A549 (cell line): ENCODE measurements around the gene MAP1LC3A. TPM values are rescaled to one million over a fixed set of nuclear protein-coding genes. Genes with fewer than 3 reads are reported as not detected.

Source experiments
- ATAC-seq, 2 experiments: fragments of 200-7000 bp in 1 of 2; fragments of >200 bp in 1 of 2; cut with Nextera tagmentation in 1 of 2; cut with Tn5 transposase in 1 of 2; 3 replicates each; pipeline versions ENCODE4 v1.8.0 to v1.9.1; 2018 to 2020; ENCODE audit warnings: mild to moderate bottlenecking in 1 of 2, moderate library complexity in 1 of 2
- CTCF ChIA-PET: fragments of 300-600 bp; sonication (Branson Sonifier 250); formaldehyde crosslinking; extraction: SDS; loops from one replicate; lab custom pipeline; 2021; ENCODE audit warnings: antibody characterized with exemption, inconsistent platforms; lab: Yijun Ruan, JAX
- POLR2A ChIA-PET: fragments of 350-600 bp; formaldehyde crosslinking; extraction: SDS; loops from one replicate; lab custom pipeline; 2021; ENCODE audit warnings: antibody characterized with exemption, inconsistent platforms; lab: Yijun Ruan, JAX
- DNase-seq, 2 experiments: peaks; one replicate each; pipeline versions ENCODE4 v3.0.0 to v3.0.0-alpha.2; 2011 to 2016; ENCODE audit warnings: low read depth in 1 of 2, low spot score in 1 of 2
- FAIRE-seq: peaks from 2 replicates; lab custom pipeline; 2011; peaks lifted over from hg19 to GRCh38; lab: Jason Lieb, UNC
- H3K27ac ChIP-seq, 2 experiments: fragments of >200 bp; sonication (Bioruptor Twin); formaldehyde crosslinking; 3 replicates each; pipeline ENCODE4 v1.5.1; 2016 to 2017
- H3K4me1 ChIP-seq: fragments of >200 bp; sonication (Bioruptor Twin); formaldehyde crosslinking; 3 replicates; pipeline ENCODE4 v1.6.1; 2016
- H3K4me2 ChIP-seq: fragments of >200 bp; sonication (Bioruptor Twin); formaldehyde crosslinking; 3 replicates; pipeline ENCODE4 v1.6.1; 2016
- H3K4me3 ChIP-seq: fragments of >200 bp; sonication (Bioruptor Twin); formaldehyde crosslinking; 3 replicates; pipeline ENCODE4 v1.5.1; 2016
- H3K9me3 ChIP-seq: fragments of >200 bp; sonication (Bioruptor Twin); formaldehyde crosslinking; 3 replicates; pipeline ENCODE4 v1.6.1; 2016
- BHLHE40 ChIP-seq: IDR thresholded peaks from 2 replicates; pipeline ENCODE4 v1.6.1; 2012; ENCODE audit warnings: low read depth, low read length, inconsistent platforms
- EHF ChIP-seq: fragments of 250-450 bp; sonication (Bioruptor Pico); IDR thresholded peaks from 2 replicates; pipeline ENCODE4 v1.5.0; 2020; ENCODE audit warnings: mild to moderate bottlenecking
- ELK1 ChIP-seq: fragments of 150-350 bp; IDR thresholded peaks from 2 replicates; pipeline ENCODE4 v1.6.1; 2014; ENCODE audit warnings: low read depth, mild to moderate bottlenecking, low read length
- EP300 ChIP-seq, 2 experiments: fragments of >200 bp; sonication (Bioruptor Twin); formaldehyde crosslinking; IDR thresholded peaks; 2 replicates in 1 of 2; 3 replicates in 1 of 2; pipeline ENCODE4 v1.6.1; 2016 to 2017
- FOSL2 ChIP-seq, 2 experiments: fragments of 450-650 bp in 1 of 2; fragments of >200 bp in 1 of 2; sonication (Bioruptor Twin) in 1 of 2; formaldehyde crosslinking; IDR thresholded peaks; 2 replicates each; pipeline versions ENCODE4 v1.5.0 to v1.6.1; 2016 to 2020; ENCODE audit warnings: mild to moderate bottlenecking in 1 of 2, moderate library complexity in 1 of 2
- FOXS1 ChIP-seq: fragments of 250-450 bp; sonication (Bioruptor Pico); IDR thresholded peaks from 2 replicates; pipeline ENCODE4 v1.5.0; 2020; ENCODE audit warnings: mild to moderate bottlenecking, moderate library complexity
- GATA3 ChIP-seq: IDR thresholded peaks from 2 replicates; pipeline ENCODE4 v1.6.1; 2012; ENCODE audit warnings: borderline replicate concordance
- HDAC2 ChIP-seq: fragments of 200-600 bp; sonication (generic); IDR thresholded peaks from 2 replicates; pipeline ENCODE4 v1.6.1; 2016
- HES2 ChIP-seq: fragments of >200 bp; sonication (Bioruptor Twin); formaldehyde crosslinking; IDR thresholded peaks from 2 replicates; pipeline ENCODE4 v1.6.1; 2016
- HOXA7 ChIP-seq: fragments of 250-450 bp; sonication (Bioruptor Pico); IDR thresholded peaks from 2 replicates; pipeline ENCODE4 v1.5.0; 2020; ENCODE audit warnings: mild to moderate bottlenecking, moderate library complexity
- KDM5A ChIP-seq: fragments of 200-600 bp; sonication (generic); IDR thresholded peaks from 2 replicates; pipeline ENCODE4 v1.6.1; 2016; ENCODE audit warnings: antibody characterized with exemption, mild to moderate bottlenecking
- NPAS2 ChIP-seq: fragments of 250-450 bp; sonication (Bioruptor Pico); IDR thresholded peaks from 2 replicates; pipeline ENCODE4 v1.8.0; 2022; ENCODE audit warnings: mild to moderate bottlenecking, moderate library complexity, borderline replicate concordance
- NR3C1 ChIP-seq: fragments of >200 bp; sonication (Bioruptor Twin); formaldehyde crosslinking; IDR thresholded peaks from 3 replicates; pipeline ENCODE4 v1.6.1; 2017
- PHF8 ChIP-seq: fragments of 200-600 bp; sonication (generic); IDR thresholded peaks from 2 replicates; pipeline ENCODE4 v1.6.1; 2016; ENCODE audit warnings: low read depth, mild to moderate bottlenecking, antibody characterized with exemption, moderate library complexity, borderline replicate concordance
- POLR2A ChIP-seq: IDR thresholded peaks from 2 replicates; pipeline ENCODE4 v1.6.1; 2012; ENCODE audit warnings: mild to moderate bottlenecking, low read length
- RCOR1 ChIP-seq: fragments of 150-350 bp; IDR thresholded peaks from 2 replicates; pipeline ENCODE4 v1.6.1; 2014; ENCODE audit warnings: antibody characterized with exemption, low read length, low read depth
- SMC3 ChIP-seq: fragments of >200 bp; sonication (Bioruptor Twin); formaldehyde crosslinking; IDR thresholded peaks from 3 replicates; pipeline ENCODE4 v1.6.1; 2018; ENCODE audit warnings: inconsistent platforms
- TP53 ChIP-seq: fragments of 250-450 bp; sonication (Bioruptor Pico); IDR thresholded peaks from 2 replicates; pipeline ENCODE4 v1.5.0; 2021; ENCODE audit warnings: mild to moderate bottlenecking, moderate library complexity
- USF2 ChIP-seq: fragments of 450-650 bp; IDR thresholded peaks from 2 replicates; pipeline ENCODE4 v1.6.1; 2014; ENCODE audit warnings: antibody characterized with exemption
- WGBS: methylation state at CpG from one replicate; pipeline ENCODE4 v1.1.6; 2017; ENCODE audit errors: missing lambda C conversion rate; 5-methylcytosine and 5-hydroxymethylcytosine counted together
- polyA plus RNA-seq, 4 experiments: library from polyadenylated mRNA; depleted of rRNA in 3 of 4; stranded (reverse); fragments of >200 nt; fragmentation: RNase III in 1 of 4; extraction: RNeasy Plus Mini Kit Qiagen cat#74134 plus additional on column Dnase treatment in 1 of 4; gene quantifications; 2 replicates in 3 of 4; 3 replicates in 1 of 4; pipeline ENCODE4 v1.2.3, GENCODE V29; 2011 to 2017
- TF ChIP-seq, protein P1 (sequence below): fragments of 250-450 bp; sonication (Bioruptor Pico); IDR thresholded peaks from 2 replicates; pipeline ENCODE4 v1.5.0; 2020; ENCODE audit warnings: low read depth, mild to moderate bottlenecking, moderate library complexity
- TF ChIP-seq, protein P2 (sequence below): fragments of >200 bp; sonication (Bioruptor Twin); formaldehyde crosslinking; IDR thresholded peaks from 3 replicates; pipeline ENCODE4 v1.5.1; 2016
- TF ChIP-seq, protein P3 (sequence below): fragments of 200-600 bp; sonication (generic); IDR thresholded peaks from 2 replicates; pipeline ENCODE4 v1.6.1; 2016; ENCODE audit warnings: antibody characterized with exemption, mild to moderate bottlenecking, moderate library complexity

MAP1LC3A gene
- polyA plus RNA-seq, 2 of the 4 experiments (the other 2 are of a cell fraction): 4.3 to 15.7 TPM

DNA sequence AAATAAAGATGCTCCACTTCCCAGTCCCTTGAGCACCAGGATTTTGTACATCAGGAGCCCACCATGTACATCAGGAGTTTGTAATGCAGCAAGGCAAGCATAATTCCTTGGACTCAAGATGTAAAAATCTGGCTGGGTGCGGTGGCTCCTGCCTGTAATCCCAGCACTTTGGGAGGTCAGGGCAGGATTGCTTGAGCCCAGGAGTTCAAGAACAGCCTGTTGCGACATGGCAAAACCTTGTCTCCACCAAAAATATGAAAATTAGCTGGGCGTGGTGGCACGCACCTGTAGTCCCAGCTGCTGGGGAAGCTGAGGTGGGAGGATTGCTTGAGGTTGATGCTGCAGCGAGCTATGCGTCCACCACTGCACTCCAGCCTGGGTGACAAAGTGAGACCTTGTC lies 16.1 kb upstream of the MAP1LC3A start:
- ChIA-PET POLR2A (no interaction called here), CTCF (interaction anchor here (0.6 to 2.0 kb wide), 5 partner anchors 15 to 200 kb away, joined by 3 to 7 read pairs (median 3); no protein-coding TSS in a partner anchor)
- DNase-seq: no peak
- ATAC-seq: no peak
- 98% methylated on average over 6 of the region's 6 CpGs for WGBS
- H3K4me2 ChIP-seq: no peak overlapping the region
- H3K27ac ChIP-seq: no peak overlapping the region
- no peaks in the 10 kb centered on the region for H3K9me3 ChIP-seq
- FAIRE-seq: no peak
- H3K4me1 ChIP-seq: no peaks in the 10 kb centered on the region
- no peak overlapping the region for H3K4me3 ChIP-seq
- TF ChIP-seq EHF (no peak), GATA3 (no peak), NR3C1 (no peak)

DNA sequence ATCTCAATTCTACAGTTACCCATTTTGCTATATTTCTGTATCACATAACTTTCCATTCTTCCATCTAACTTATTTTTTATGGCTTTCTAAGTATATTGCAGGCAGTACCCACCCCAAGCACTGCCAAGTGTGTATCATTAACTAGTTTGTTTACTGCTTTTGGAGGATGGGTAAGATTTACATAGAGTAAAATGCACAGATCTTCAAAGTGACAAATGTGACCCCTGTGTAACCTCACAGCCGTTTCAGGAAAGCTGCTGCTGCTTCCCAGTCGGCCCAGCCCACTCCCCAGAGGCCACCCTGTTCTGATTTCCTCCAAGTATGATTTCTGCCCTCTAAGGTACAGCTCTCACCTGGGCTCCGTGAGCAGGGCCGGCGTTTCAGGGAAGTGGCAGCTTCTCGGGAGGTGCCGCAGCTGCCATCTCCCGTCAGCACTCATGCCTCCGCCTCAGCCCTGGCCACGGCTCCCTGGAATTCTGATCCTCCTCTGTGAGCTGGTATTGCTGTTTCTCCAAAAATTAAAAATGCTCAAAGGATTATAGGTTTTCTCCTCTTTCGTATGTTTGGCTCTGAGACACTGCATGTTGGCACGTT lies 15.0 kb upstream of the MAP1LC3A start:
- Histone ChIP-seq H3K4me1 (no peaks in the 10 kb centered on the region), H3K4me2 (no peak overlapping the region), H3K9me3 (no peaks in the 10 kb centered on the region), H3K27ac (no peak overlapping the region), H3K4me3 (no peak overlapping the region)
- POLR2A ChIA-PET: no interaction called here
- TF ChIP-seq HOXA7 (no peak), BHLHE40 (no peak), HES2 (no peak), ELK1 (no peak), TP53 (CRISPR knock-in tag) (no peak), USF2 (no peak), EP300 (IDR thresholded peaks at IDR 0.05) (no peak), SMC3 (no peak)
- TF ChIP-seq, protein P1, sequence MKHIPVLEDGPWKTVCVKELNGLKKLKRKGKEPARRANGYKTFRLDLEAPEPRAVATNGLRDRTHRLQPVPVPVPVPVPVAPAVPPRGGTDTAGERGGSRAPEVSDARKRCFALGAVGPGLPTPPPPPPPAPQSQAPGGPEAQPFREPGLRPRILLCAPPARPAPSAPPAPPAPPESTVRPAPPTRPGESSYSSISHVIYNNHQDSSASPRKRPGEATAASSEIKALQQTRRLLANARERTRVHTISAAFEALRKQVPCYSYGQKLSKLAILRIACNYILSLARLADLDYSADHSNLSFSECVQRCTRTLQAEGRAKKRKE: no peak
- TF ChIP-seq, protein P2, sequence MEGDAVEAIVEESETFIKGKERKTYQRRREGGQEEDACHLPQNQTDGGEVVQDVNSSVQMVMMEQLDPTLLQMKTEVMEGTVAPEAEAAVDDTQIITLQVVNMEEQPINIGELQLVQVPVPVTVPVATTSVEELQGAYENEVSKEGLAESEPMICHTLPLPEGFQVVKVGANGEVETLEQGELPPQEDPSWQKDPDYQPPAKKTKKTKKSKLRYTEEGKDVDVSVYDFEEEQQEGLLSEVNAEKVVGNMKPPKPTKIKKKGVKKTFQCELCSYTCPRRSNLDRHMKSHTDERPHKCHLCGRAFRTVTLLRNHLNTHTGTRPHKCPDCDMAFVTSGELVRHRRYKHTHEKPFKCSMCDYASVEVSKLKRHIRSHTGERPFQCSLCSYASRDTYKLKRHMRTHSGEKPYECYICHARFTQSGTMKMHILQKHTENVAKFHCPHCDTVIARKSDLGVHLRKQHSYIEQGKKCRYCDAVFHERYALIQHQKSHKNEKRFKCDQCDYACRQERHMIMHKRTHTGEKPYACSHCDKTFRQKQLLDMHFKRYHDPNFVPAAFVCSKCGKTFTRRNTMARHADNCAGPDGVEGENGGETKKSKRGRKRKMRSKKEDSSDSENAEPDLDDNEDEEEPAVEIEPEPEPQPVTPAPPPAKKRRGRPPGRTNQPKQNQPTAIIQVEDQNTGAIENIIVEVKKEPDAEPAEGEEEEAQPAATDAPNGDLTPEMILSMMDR: no peak
- ATAC-seq (no peak), DNase-seq (no peak), FAIRE-seq (no peak)
- 80% methylated on average over 12 of the region's 12 CpGs for WGBS
- CTCF ChIA-PET: interaction anchor here (0.7 to 2.0 kb wide), 5 partner anchors 14 to 231 kb away, joined by 3 to 9 read pairs (median 3); no protein-coding TSS in a partner anchor

- ATAC-seq: no peak; a peak in 1 of 6 replicates
- 88% methylated on average over 19 of the region's 19 CpGs for WGBS
- Histone ChIP-seq H3K4me2 (no peak overlapping the region), H3K4me3 (no peak overlapping the region), H3K4me1 (no peaks in the 10 kb centered on the region), H3K27ac (no peak overlapping the region), H3K9me3 (no peaks in the 10 kb centered on the region)
- ChIA-PET POLR2A (no interaction called here), CTCF (interaction anchor here (0.7 to 2.0 kb wide), 7 partner anchors 9 to 232 kb away, joined by 3 to 9 read pairs (median 3); no protein-coding TSS in a partner anchor)
- no peak for FAIRE-seq
- no peak for DNase-seq
- TF ChIP-seq POLR2A: no peak
- no peak for TF ChIP-seq NR3C1
- no peak for TF ChIP-seq ELK1
- no peak for TF ChIP-seq NPAS2 (CRISPR knock-in tag)
- TF ChIP-seq PHF8: no peak
- TF ChIP-seq HDAC2: no peak
- TF ChIP-seq KDM5A: no peak
- no peak for TF ChIP-seq RCOR1
- TF ChIP-seq, protein P3, sequence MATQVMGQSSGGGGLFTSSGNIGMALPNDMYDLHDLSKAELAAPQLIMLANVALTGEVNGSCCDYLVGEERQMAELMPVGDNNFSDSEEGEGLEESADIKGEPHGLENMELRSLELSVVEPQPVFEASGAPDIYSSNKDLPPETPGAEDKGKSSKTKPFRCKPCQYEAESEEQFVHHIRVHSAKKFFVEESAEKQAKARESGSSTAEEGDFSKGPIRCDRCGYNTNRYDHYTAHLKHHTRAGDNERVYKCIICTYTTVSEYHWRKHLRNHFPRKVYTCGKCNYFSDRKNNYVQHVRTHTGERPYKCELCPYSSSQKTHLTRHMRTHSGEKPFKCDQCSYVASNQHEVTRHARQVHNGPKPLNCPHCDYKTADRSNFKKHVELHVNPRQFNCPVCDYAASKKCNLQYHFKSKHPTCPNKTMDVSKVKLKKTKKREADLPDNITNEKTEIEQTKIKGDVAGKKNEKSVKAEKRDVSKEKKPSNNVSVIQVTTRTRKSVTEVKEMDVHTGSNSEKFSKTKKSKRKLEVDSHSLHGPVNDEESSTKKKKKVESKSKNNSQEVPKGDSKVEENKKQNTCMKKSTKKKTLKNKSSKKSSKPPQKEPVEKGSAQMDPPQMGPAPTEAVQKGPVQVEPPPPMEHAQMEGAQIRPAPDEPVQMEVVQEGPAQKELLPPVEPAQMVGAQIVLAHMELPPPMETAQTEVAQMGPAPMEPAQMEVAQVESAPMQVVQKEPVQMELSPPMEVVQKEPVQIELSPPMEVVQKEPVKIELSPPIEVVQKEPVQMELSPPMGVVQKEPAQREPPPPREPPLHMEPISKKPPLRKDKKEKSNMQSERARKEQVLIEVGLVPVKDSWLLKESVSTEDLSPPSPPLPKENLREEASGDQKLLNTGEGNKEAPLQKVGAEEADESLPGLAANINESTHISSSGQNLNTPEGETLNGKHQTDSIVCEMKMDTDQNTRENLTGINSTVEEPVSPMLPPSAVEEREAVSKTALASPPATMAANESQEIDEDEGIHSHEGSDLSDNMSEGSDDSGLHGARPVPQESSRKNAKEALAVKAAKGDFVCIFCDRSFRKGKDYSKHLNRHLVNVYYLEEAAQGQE: no peak
- no peak for TF ChIP-seq FOSL2 (IDR thresholded peaks at IDR 0.05)
- TF ChIP-seq FOSL2 (CRISPR knock-in tag; IDR thresholded peaks at IDR 0.05): no peak
- no peak for TF ChIP-seq FOXS1 (CRISPR knock-in tag)
Measured at GRCh38 chr20:34544109-34544796, 14.3 kb upstream of the MAP1LC3A start.
